ENCODE results near the gene UNG.

UNG gene

GRCh38 chr12:109156586-109156985, 59.2 kb downstream of the UNG start:
- DNase-seq (ENCODE audit: low read depth), result no peak

GRCh38 chr12:109157986-109158385, 60.6 kb downstream of the UNG start:
- DNase-seq (ENCODE audit: low read depth), result no peak

- DNase-seq (ENCODE audit: low read depth), result no peak
Measured at GRCh38 chr12:109160433-109160832, 63.0 kb downstream of the UNG start.
